OCI-LY1 (cell line): Measurements from ENCODE around the gene GTF3C1.

Experiments used
- EZH2 ChIP-seq: fragments of 200-600 bp; sonication (generic), shearing (Covaris generic); IDR thresholded peaks from 2 replicates; pipeline ENCODE4 v1.8.0; 2017; ENCODE audit warnings: borderline replicate concordance, mixed run types, mild to moderate bottlenecking, antibody characterized with exemption, low read length, moderate library complexity, mixed read lengths
- TF ChIP-seq, protein P1 (sequence below): fragments of 200-600 bp; sonication (generic), shearing (Covaris generic); IDR thresholded peaks from 2 replicates; pipeline ENCODE4 v1.5.1; 2017; ENCODE audit warnings: mild to moderate bottlenecking, antibody characterized with exemption, low read length, moderate library complexity, mixed read lengths

DNA sequence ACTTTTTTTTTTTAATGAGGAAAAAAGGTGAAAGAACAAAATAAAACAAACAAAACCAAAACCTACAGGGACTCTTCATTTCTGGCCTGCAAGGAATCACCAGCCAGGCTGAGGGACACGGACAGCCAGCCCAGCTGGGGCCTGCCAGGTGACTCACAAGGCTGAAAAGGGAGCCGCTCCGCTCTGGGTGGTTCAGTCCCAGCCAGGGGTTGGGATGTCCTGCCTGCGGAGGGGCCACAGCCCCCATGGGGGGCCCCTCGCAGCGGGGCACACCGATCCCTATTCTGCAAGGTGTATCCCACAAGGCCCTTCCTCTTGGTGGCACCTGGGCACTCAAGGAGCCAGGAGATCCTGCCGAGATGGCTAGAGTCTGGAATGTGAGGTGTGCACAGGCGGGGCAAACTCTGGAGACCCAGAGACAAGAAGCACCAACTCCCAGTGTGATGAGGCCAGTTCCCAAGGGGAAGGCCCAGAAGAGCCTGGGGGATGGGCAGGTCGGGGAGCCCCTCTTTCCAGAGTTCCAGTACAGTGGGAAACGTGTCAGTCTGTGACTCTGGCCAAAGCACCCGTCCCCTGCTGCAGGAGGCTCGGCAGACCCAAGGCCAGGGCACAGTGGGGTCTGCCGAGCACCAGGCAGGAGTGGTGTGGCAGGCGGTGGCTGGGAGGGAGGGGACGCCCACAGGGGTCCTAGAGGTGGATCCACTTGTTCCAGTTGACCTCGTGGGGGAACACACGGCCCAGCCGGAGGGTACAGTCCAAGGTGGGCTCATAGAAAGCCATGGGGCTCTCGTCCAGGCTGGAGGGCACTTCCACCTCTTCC lies 88.8 kb downstream of the GTF3C1 start:
- TF ChIP-seq, protein P1, sequence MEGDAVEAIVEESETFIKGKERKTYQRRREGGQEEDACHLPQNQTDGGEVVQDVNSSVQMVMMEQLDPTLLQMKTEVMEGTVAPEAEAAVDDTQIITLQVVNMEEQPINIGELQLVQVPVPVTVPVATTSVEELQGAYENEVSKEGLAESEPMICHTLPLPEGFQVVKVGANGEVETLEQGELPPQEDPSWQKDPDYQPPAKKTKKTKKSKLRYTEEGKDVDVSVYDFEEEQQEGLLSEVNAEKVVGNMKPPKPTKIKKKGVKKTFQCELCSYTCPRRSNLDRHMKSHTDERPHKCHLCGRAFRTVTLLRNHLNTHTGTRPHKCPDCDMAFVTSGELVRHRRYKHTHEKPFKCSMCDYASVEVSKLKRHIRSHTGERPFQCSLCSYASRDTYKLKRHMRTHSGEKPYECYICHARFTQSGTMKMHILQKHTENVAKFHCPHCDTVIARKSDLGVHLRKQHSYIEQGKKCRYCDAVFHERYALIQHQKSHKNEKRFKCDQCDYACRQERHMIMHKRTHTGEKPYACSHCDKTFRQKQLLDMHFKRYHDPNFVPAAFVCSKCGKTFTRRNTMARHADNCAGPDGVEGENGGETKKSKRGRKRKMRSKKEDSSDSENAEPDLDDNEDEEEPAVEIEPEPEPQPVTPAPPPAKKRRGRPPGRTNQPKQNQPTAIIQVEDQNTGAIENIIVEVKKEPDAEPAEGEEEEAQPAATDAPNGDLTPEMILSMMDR: no peak
- no peak for TF ChIP-seq EZH2
